Spleen (tissue), 7 donors: ENCODE results near the gene NLK.

Experiments
- POLR2A ChIP-seq, 3 donors: fragments of 450-650 bp; IDR thresholded peaks; one replicate each; pipeline ENCODE4 v1.5.1; 2017; ENCODE audit warnings: antibody characterized with exemption in 3 of 3, mild to moderate bottlenecking in 1 of 3
- POLR2AphosphoS5 ChIP-seq, 3 donors: sonication (generic); formaldehyde crosslinking; IDR thresholded peaks; one replicate each; pipeline ENCODE4 v1.5.1; 2017; ENCODE audit warnings: antibody characterized with exemption in 3 of 3
- TF ChIP-seq, protein P1 (sequence below), 11 experiments: fragments of 200-600 bp in 7 of 11; fragments of 450-650 bp in 4 of 11; sonication (generic) in 4 of 11; IDR thresholded peaks in 8 of 11; conservative IDR thresholded peaks in 3 of 11; 1 replicate in 7 of 11; 2 replicates in 4 of 11; pipeline versions ENCODE4 v1.4.0 to v1.8.0; 2016 to 2021; ENCODE audit warnings: antibody characterized with exemption in 11 of 11, inconsistent platforms in 4 of 11, mild to moderate bottlenecking in 1 of 11
- donor health status: DM: no; HTN: no; CAD: no; lungs with moderate emphysema.
- donor health status: DM: no; HTN: no; CAD: no.
- donor health status: DM: no; HTN: no; CAD: no.

DNA sequence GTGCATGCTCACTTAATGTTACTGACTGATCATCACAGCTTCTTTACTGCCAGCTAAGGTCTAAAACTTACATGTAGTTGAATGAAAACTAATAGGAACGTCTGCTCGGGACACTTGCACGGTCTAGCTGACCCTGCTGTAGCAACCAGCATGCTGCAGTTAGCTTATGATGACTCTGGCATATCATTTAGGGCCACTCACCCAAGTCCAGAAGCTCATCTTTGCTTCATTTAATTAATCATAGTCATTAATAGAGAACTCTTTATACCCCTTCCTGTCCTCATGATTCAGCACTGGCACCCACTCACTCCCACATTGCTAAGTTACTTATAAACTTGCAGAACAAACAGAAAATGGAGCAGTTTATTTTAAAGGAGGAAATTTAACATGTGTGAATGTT lies 136.3 kb downstream of the NLK start:
- TF ChIP-seq, protein P1, sequence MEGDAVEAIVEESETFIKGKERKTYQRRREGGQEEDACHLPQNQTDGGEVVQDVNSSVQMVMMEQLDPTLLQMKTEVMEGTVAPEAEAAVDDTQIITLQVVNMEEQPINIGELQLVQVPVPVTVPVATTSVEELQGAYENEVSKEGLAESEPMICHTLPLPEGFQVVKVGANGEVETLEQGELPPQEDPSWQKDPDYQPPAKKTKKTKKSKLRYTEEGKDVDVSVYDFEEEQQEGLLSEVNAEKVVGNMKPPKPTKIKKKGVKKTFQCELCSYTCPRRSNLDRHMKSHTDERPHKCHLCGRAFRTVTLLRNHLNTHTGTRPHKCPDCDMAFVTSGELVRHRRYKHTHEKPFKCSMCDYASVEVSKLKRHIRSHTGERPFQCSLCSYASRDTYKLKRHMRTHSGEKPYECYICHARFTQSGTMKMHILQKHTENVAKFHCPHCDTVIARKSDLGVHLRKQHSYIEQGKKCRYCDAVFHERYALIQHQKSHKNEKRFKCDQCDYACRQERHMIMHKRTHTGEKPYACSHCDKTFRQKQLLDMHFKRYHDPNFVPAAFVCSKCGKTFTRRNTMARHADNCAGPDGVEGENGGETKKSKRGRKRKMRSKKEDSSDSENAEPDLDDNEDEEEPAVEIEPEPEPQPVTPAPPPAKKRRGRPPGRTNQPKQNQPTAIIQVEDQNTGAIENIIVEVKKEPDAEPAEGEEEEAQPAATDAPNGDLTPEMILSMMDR (IDR thresholded peaks at IDR 0.05 in 8 of 11, conservative IDR thresholded peaks at IDR 0.05 in 3 of 11) = no peak
- TF ChIP-seq POLR2A (IDR thresholded peaks at IDR 0.05) = no peak
- no peak for TF ChIP-seq POLR2AphosphoS5 (IDR thresholded peaks at IDR 0.05)
